Endothelial cell of umbilical vein (primary cell): Measurements from ENCODE around the gene GRID2. TPM values are rescaled to one million over a fixed set of nuclear protein-coding genes. Genes with fewer than 3 reads are reported as not detected.

ENCODE experiments used
- BruUV-seq: library from RNA; stranded (reverse); fragments of 400-500 nt; replicated peaks from 2 replicates; lab custom pipeline; 2021; lab: Mats Ljungman, UMichigan
- CTCF ChIA-PET: fragments of 300-600, 350-600 bp; sonication (Branson Sonifier 250); formaldehyde crosslinking; loops from one replicate; lab custom pipeline; 2021; ENCODE audit warnings: antibody characterized with exemption, inconsistent platforms; lab: Charles Lee
- POLR2A ChIA-PET: fragments of 300-600, 350-600 bp; sonication (Branson Sonifier 250); formaldehyde crosslinking; loops from one replicate; lab custom pipeline; 2021; ENCODE audit warnings: antibody characterized with exemption, inconsistent platforms; lab: Charles Lee
- DNase-seq: peaks from one replicate; pipeline ENCODE4 v3.0.0-alpha.2; 2011; ENCODE audit warnings: low read depth, low spot score
- FAIRE-seq: peaks from 2 replicates; lab custom pipeline; 2011; peaks lifted over from hg19 to GRCh38; lab: Jason Lieb, UNC
- H2AFZ ChIP-seq: 2 replicates; pipeline ENCODE4 v1.6.0; 2012; ENCODE audit warnings: low read depth, low read length, control low read depth, inconsistent platforms
- H3K27ac ChIP-seq: 2 replicates; pipeline ENCODE4 v1.5.1; 2011; ENCODE audit warnings: low read depth, mild to moderate bottlenecking, control low read depth, low read length, moderate library complexity; ENCODE audit not compliant: insufficient read depth
- H3K27me3 ChIP-seq, 2 experiments: 2 replicates each; pipeline versions ENCODE4 v1.6.0 to v1.6.1; 2011; ENCODE audit warnings: low read length in 2 of 2, mixed read lengths in 1 of 2; ENCODE audit not compliant: control insufficient read depth in 2 of 2, insufficient read depth in 2 of 2
- H3K36me3 ChIP-seq, 2 experiments: 2 replicates in 1 of 2; 3 replicates in 1 of 2; pipeline ENCODE4 v1.5.1; 2011; ENCODE audit warnings: low read length in 2 of 2, mild to moderate bottlenecking in 1 of 2, moderate library complexity in 1 of 2; ENCODE audit not compliant: control insufficient read depth in 2 of 2, insufficient read depth in 2 of 2; ENCODE audit errors: extremely low read depth in 1 of 2
- H3K4me1 ChIP-seq: 3 replicates; pipeline ENCODE4 v1.5.1; 2011; ENCODE audit warnings: mild to moderate bottlenecking, low read length; ENCODE audit not compliant: control insufficient read depth, insufficient read depth; ENCODE audit errors: extremely low read depth
- H3K4me2 ChIP-seq: 2 replicates; pipeline ENCODE4 v1.6.1; 2011; ENCODE audit warnings: low read length, control low read depth, mixed read lengths; ENCODE audit not compliant: insufficient read depth
- H3K4me3 ChIP-seq, 3 experiments: fragments of 200-600 bp in 1 of 3; sonication (generic), shearing (Covaris generic) in 1 of 3; replicated peaks in 1 of 3; 2 replicates each; pipeline ENCODE4 v1.5.1; 2011 to 2016; ENCODE audit warnings: control low read depth in 3 of 3, low read length in 3 of 3, mild to moderate bottlenecking in 2 of 3, inconsistent platforms in 1 of 3, low read depth in 1 of 3, moderate library complexity in 1 of 3; ENCODE audit not compliant: insufficient read depth in 1 of 3
- H3K79me2 ChIP-seq: 2 replicates; pipeline ENCODE4 v1.6.0; 2012; ENCODE audit warnings: low read length, inconsistent platforms; ENCODE audit not compliant: control insufficient read depth, insufficient read depth
- H3K9ac ChIP-seq: replicated peaks from 2 replicates; pipeline ENCODE3; 2011; ENCODE audit warnings: low read length, control low read depth; ENCODE audit not compliant: insufficient read depth; ENCODE audit errors: extremely low read depth
- H3K9me1 ChIP-seq: replicated peaks from 3 replicates; pipeline ENCODE4 v1.6.0; 2011; ENCODE audit warnings: mild to moderate bottlenecking, low read length; ENCODE audit not compliant: control insufficient read depth, insufficient read depth; ENCODE audit errors: extremely low read depth
- H3K9me3 ChIP-seq: replicated peaks from 2 replicates; pipeline ENCODE4 v1.5.1; 2012; ENCODE audit warnings: low read length, inconsistent platforms; ENCODE audit not compliant: control insufficient read depth, insufficient read depth
- H4K20me1 ChIP-seq: replicated peaks from 2 replicates; pipeline ENCODE3; 2011; ENCODE audit warnings: mild to moderate bottlenecking, low read length; ENCODE audit not compliant: control insufficient read depth, insufficient read depth; ENCODE audit errors: extremely low read depth
- EZH2 ChIP-seq: IDR thresholded peaks from 2 replicates; pipeline ENCODE4 v1.6.1; 2012; ENCODE audit warnings: borderline replicate concordance, low read depth, mild to moderate bottlenecking, moderate library complexity, low read length, inconsistent platforms; ENCODE audit not compliant: severe bottlenecking
- FOS ChIP-seq: IDR thresholded peaks from 2 replicates; pipeline ENCODE4 v1.6.1; 2011; ENCODE audit warnings: mild to moderate bottlenecking, low read length, moderate library complexity, borderline replicate concordance; ENCODE audit not compliant: insufficient read depth
- GATA2 ChIP-seq: IDR thresholded peaks from 2 replicates; pipeline ENCODE4 v1.7.0; 2011; ENCODE audit warnings: low read depth, mild to moderate bottlenecking, moderate library complexity, mixed read lengths, low read length; ENCODE audit not compliant: insufficient read length, insufficient read depth
- JUN ChIP-seq: IDR thresholded peaks from 2 replicates; pipeline ENCODE4 v1.6.1; 2011; ENCODE audit warnings: borderline replicate concordance, low read depth; ENCODE audit not compliant: insufficient read length, insufficient read depth
- MYC ChIP-seq: IDR thresholded peaks from one replicate; pipeline ENCODE4 v1.6.1; 2011; ENCODE audit warnings: mild to moderate bottlenecking, low read depth, low read length
- POLR2A ChIP-seq: IDR thresholded peaks from 2 replicates; pipeline ENCODE4 v1.6.1; 2012; ENCODE audit warnings: low read depth, mild to moderate bottlenecking, control low read depth, low read length
- POLR2AphosphoS5 ChIP-seq: IDR thresholded peaks from 2 replicates; pipeline ENCODE4 v1.6.1; 2012; ENCODE audit warnings: low read depth, mild to moderate bottlenecking, control low read depth, low read length, moderate library complexity; ENCODE audit not compliant: insufficient read depth
- dilution Hi-C: fragments of 300-500 bp; cut with MboI; formaldehyde crosslinking; loops from one replicate; pipeline ENCODE4 v1.15.0; 2019; ENCODE audit warnings: low sequenced_read_pairs; ENCODE audit not compliant: extremely low pct_ligation_motif_present
- intact Hi-C: fragments of 100-400 bp; cut with micrococcal nuclease; formaldehyde crosslinking; loops from one replicate; pipeline ENCODE4 v1.10.0; 2022
- polyA plus RNA-seq, 4 experiments: library from polyadenylated mRNA; depleted of rRNA in 3 of 4; stranded (reverse) in 3 of 4; unstranded in 1 of 4; fragments of >200 nt; gene quantifications; 2 replicates each; pipeline versions ENCODE4 v1.2.1 to v1.2.3, GENCODE V29; 2011 to 2012; ENCODE audit warnings: missing spikeins in 1 of 4
- small RNA-seq: library from RNA; depleted of rRNA; stranded (forward); fragments of <200 nt; gene quantifications from one replicate; pipeline ENCODE3, GENCODE V24; 2012; ENCODE audit warnings: low replicate concordance, low read depth; ENCODE audit not compliant: insufficient read depth, insufficient read length
- total RNA-seq: library from RNA; stranded (reverse); gene quantifications from 2 replicates; pipeline ENCODE4 v1.2.3, GENCODE V29; 2021
- TF ChIP-seq, protein P1 (sequence below), 2 donors: IDR thresholded peaks; 1 replicate in 1 of 2; 2 replicates in 1 of 2; pipeline ENCODE4 v1.5.1; 2011; ENCODE audit warnings: low read length in 2 of 2, mild to moderate bottlenecking in 2 of 2, moderate library complexity in 2 of 2, control low read depth in 1 of 2, inconsistent platforms in 1 of 2, low read depth in 1 of 2; ENCODE audit not compliant: insufficient read depth in 1 of 2; ENCODE audit errors: extremely low read depth in 1 of 2
- TF ChIP-seq, protein P2 (sequence below): IDR thresholded peaks from 2 replicates; pipeline ENCODE4 v1.6.1; 2011; ENCODE audit not compliant: insufficient read depth, insufficient read length

The GRID2 gene
- total and polyA plus RNA-seq, 2 donors (not counting 3 experiments of a cell fraction or from before 2014, with no cell fraction given), result not detected

DNA sequence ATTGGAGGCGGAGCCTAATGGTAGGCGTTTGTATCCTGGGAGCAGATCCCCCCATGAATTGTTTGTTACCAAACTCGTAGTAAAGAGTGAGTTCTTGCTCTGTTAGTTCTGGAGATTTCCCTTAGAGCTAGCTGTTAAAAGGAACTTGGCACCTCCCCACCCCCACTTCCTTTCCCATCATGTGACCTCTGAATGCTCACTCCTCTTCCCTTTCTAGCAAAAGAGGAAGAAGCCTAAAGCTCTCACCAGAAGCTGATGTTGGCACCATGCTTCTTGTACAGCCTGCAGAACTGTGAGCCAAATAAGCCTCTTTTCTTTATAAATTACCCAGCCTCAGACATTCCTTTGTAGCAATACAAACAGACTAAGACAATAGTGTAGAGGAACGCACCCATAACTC is 1511.0 kb downstream of the GRID2 start:
- no peaks in the 10 kb centered on the region for H3K79me2 ChIP-seq
- no peaks in the 10 kb centered on the region for H3K36me3 ChIP-seq
- H3K9me1 ChIP-seq, result no peaks in the 10 kb centered on the region
- FAIRE-seq (no peak), DNase-seq (no peak)
- no TSS peak for BruUV-seq
- H3K27ac ChIP-seq, result no peak overlapping the region
- H3K4me3 ChIP-seq, result no peak overlapping the region
- peaks cover 1 to 15% of the 10 kb centered on the region in 2 experiments for H3K27me3 ChIP-seq
- dilution Hi-C loops, result no loop called here
- H3K4me1 ChIP-seq, result no peaks in the 10 kb centered on the region
- CTCF ChIA-PET, result no interaction called here
- no peak overlapping the region for H3K4me2 ChIP-seq
- intact Hi-C loops, result no loop called here
- no peak overlapping the region for H2AFZ ChIP-seq
- no peak for TF ChIP-seq GATA2
- TF ChIP-seq JUN, result no peak
- TF ChIP-seq, protein P1, sequence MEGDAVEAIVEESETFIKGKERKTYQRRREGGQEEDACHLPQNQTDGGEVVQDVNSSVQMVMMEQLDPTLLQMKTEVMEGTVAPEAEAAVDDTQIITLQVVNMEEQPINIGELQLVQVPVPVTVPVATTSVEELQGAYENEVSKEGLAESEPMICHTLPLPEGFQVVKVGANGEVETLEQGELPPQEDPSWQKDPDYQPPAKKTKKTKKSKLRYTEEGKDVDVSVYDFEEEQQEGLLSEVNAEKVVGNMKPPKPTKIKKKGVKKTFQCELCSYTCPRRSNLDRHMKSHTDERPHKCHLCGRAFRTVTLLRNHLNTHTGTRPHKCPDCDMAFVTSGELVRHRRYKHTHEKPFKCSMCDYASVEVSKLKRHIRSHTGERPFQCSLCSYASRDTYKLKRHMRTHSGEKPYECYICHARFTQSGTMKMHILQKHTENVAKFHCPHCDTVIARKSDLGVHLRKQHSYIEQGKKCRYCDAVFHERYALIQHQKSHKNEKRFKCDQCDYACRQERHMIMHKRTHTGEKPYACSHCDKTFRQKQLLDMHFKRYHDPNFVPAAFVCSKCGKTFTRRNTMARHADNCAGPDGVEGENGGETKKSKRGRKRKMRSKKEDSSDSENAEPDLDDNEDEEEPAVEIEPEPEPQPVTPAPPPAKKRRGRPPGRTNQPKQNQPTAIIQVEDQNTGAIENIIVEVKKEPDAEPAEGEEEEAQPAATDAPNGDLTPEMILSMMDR (IDR thresholded peaks at IDR 0.05; ENCODE audit: extremely low read depth in 1 of 2, insufficient read depth in 1 of 2, low read depth in 1 of 2, low read length in 2 of 2), result no peak
- no peak for TF ChIP-seq FOS
- TF ChIP-seq POLR2A, result no peak
- TF ChIP-seq MYC, result no peak
- no peak for TF ChIP-seq POLR2AphosphoS5
- TF ChIP-seq, protein P2, sequence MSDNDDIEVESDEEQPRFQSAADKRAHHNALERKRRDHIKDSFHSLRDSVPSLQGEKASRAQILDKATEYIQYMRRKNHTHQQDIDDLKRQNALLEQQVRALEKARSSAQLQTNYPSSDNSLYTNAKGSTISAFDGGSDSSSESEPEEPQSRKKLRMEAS, result no peak
- no peak for TF ChIP-seq EZH2
- POLR2A ChIA-PET, result no interaction called here
- no peaks in the 10 kb centered on the region for H4K20me1 ChIP-seq
- H3K9ac ChIP-seq, result no peak overlapping the region
- no peaks in the 10 kb centered on the region for H3K9me3 ChIP-seq

Small RNAs within 50 kb of the gene (small RNA-seq; reads per million reads assigned to genes)
- gene RNA5SP164, result not detected
